Stimulated activated CD4-positive, alpha-beta T cell treated with anti-CD3 and anti-CD28 coated beads, Interleukin-4, amount 100 ng/mL, for 48 hours (primary cell): ENCODE measurements around the gene AMFR.
"Not testable (repeated sequence)": the region's sequence is repeated elsewhere in the genome, so short reads cannot be mapped to it uniquely, and the experiment has no call there.

Experiments
- DNase-seq, 2 donors: peaks; one replicate each; pipeline ENCODE4 v3.0.0-alpha.2; 2020; ENCODE audit warnings: low read depth in 2 of 2

The AMFR gene

DNA sequence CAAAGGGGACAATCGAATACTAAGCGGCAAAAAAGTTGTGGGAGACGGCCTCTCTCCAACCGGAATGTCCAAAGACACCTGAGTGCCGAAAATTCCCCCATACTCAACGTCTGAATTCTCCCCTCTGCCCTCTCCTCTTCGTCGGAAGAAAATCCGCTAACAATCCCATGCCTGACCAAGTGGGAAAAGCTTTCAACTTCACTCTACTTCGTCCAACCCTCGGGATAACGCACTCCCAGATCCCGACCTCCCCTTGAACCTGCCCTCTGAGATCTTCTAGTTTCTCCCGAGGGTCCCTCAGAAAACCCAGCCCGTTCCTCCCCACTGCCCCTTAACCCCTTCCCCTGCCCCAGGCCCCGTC, 961 bp downstream of the AMFR start:
- no peak for DNase-seq

DNA sequence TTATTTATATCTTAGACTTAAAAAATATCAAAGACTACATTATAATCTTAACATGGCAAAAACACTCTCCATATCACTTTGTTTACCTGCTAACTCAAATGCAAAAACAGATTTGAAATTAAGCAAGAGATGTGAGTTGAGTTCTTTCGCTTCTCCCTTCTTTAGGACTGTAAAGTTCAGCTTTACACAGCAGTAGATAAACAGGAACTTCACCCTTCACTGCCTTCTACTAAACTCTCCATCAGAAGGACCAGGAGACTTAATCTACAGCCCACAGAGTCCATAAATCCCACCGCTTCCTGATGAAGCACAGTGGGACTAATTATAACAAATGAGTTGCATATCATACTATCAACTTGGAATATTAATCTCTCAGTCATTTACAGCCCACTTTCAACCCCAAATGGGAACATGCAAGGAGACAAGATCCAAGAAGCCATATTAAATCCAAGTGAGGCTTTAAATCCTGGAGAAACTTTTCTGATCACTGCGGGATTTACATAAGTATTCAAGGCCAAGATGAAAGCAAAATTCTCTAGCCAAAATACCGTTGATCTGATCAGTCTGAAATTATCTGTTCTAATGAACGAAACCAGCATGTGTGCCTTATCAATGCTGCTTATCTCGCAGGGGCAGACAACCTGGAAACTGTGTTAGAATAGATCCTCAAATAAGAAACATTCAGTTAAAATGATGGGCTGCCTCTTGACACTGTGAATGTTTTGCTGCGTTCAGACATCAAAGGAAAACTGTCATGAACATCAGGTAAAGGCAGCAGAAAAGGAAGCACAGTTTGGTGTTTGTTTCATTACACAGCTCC, 1.6 kb downstream of the AMFR start:
- DNase-seq, result no peak

- no peak for DNase-seq
Measured at GRCh38 chr16:56422896-56423441, 2.4 kb downstream of the AMFR start.

DNA sequence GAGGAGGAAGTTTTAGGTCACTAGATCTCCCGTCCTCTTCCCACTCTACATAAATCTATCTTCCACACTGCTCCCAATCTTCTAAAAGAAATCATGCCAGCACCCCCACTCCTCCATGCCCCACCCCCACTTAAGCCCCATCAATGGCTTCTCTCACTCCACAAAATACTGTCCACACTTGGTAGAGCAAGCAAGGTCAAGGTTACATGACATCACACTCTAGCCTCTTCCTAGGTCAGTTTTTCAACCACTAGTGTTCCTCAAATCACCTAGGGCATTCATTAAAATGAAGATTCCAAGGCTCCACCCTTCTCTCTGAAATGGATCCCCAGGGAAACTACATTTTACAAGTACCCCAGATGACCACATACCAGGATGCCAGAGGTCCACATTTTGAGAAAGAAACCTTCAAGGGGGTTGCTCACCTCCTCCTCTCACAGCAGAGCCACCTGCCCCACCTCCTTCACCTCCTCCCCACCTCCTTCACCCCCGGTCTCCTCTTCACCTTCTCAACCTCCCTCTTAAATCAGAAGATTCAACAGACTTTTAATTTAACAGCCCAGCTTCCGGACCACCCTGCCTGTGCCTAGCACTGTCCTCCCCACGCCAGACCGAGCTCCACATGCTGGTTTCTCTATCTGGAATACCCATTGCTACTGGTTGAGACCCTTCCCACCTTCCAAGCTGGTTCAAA, 3.2 kb downstream of the AMFR start:
- DNase-seq, result no peak

- DNase-seq, result no peak
Measured at GRCh38 chr16:56421313-56421712, 4.0 kb downstream of the AMFR start.

GRCh38 chr16:56420613-56421012, 4.7 kb downstream of the AMFR start:
- no peak for DNase-seq

GRCh38 chr16:56419740-56420548, 5.4 kb downstream of the AMFR start:
- DNase-seq, result no peak

GRCh38 chr16:56417138-56417537, 8.2 kb downstream of the AMFR start:
- no peak for DNase-seq

GRCh38 chr16:56415875-56416274, 9.5 kb downstream of the AMFR start:
- DNase-seq, result no peak

- DNase-seq, result no peak
Measured at GRCh38 chr16:56414366-56414765, 11.0 kb downstream of the AMFR start.

DNA sequence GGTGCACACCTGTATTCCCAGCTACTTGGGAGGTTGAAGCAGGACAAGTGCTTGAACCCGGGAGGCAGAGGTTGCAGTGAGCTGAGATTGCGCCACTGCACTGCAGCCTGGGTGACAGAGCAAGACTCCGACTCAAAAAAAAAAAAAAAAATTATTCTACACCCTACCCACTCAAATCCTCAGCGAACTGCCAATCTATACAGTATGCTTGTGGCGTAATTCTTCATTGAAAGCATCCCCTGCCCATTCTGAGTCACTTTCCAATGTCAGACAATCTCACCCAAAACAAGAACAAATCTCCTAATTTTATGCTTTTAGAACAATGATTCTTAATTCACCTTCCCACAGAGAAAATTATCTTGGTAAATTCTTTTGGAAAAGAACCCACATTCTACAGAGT, 12.0 kb downstream of the AMFR start:
- no peak for DNase-seq

DNA sequence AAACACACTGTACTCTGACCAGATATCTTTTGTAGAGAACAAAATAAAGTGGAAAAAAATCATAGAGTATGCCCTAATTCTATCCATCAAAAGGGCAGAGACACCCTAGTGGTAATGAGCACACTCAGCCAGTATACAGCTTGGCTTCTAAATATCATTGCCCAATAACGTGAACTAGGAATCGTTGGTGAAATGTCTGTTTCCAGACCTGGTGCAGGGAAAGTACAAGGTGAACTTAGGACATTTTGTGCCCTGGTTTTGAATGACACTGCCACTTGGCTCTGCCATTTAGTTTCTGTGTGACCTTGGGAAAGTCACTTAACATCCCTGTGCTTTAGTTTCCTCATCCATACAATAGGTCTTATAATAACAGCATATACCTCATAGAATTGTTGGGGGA, 13.7 kb downstream of the AMFR start:
- DNase-seq, result no peak

- no peak for DNase-seq
Measured at GRCh38 chr16:56411123-56411522, 14.2 kb downstream of the AMFR start.

- DNase-seq, result no peak
Measured at GRCh38 chr16:56409195-56409594, 16.1 kb downstream of the AMFR start.

GRCh38 chr16:56408379-56409098, 16.8 kb downstream of the AMFR start:
- no peak for DNase-seq

- DNase-seq, result no peak
Measured at GRCh38 chr16:56405977-56406672, 19.2 kb downstream of the AMFR start.

DNA sequence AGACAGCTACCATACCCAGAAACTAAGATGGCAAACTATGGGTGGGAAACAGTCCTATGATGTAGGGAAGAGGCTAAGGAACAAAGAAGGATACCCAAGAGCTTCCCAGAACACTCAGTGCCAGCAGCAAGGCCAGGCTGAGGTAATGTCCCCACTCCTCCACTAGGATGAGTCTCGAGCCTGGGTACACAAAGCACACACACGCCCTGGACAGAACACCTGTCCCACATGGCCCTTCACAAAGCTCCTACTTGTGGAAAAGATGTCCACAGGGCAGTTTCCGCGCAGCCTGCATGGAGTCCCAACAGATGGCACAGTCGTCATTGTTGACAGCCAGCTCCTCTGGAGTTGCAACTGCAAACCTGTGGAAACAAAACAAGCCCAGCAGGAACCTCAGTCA, 23.9 kb downstream of the AMFR start:
- no peak for DNase-seq

DNA sequence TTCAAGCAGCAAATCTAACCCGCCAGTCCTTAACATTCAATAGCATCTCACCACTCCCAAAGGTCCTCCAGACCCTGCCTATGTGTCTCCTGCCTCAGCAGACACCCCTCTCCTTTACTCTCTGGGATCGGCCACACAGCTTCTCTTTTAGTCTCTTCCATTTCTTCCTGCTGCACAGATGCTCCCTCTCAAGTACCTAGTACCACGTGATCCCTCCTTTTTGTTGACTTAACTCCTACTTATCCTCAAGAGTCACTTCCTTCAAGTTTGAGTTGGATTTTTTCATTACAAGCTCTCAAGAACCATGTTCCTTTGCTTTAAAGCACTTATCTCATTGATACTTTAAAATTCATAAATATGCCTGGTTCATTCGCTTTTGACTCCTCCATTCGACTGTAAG, 24.9 kb downstream of the AMFR start:
- no peak for DNase-seq

DNA sequence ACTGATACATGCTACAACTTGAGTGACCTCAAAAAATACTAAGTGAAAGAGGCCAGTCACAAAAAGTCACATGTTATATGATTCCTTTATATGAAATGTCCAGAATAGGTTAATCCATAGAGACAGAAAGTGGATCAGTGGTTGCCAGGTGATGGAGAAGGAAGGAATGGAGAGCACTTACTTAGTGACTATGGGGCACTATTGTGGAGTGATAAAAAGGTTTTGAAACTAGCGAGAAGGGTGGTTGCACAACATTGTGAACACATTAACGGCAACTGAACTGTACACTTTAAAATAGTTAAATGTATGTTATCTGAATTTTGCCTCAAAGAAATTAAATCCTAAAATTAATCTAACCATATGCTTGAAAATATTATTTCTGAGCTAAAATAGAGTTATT, 25.9 kb downstream of the AMFR start:
- no peak for DNase-seq

- no peak for DNase-seq
Measured at GRCh38 chr16:56399047-56399446, 26.3 kb downstream of the AMFR start.

GRCh38 chr16:56396724-56397123, 28.6 kb downstream of the AMFR start:
- not testable (repeated sequence) for DNase-seq
